GM12878 (cell line): Measurements from ENCODE around the gene ADORA2B.

Source experiments
- CHD2 ChIP-seq: IDR thresholded peaks from 2 replicates; pipeline ENCODE4 v1.6.1; 2011; ENCODE audit warnings: low read depth, low read length, improper control_type of control experiment, borderline replicate concordance
- CTCF ChIP-seq, 3 experiments: IDR thresholded peaks in 2 of 3; conservative IDR thresholded peaks in 1 of 3; 2 replicates each; pipeline ENCODE4 v1.5.1; 2011; ENCODE audit warnings: low read depth in 3 of 3, low read length in 3 of 3, mild to moderate bottlenecking in 3 of 3, control low read depth in 2 of 3, moderate library complexity in 2 of 3, inconsistent platforms in 1 of 3, mixed read lengths in 1 of 3; ENCODE audit not compliant: control insufficient read depth in 2 of 3, insufficient read depth in 1 of 3; ENCODE audit errors: extremely low read depth in 1 of 3
- EP300 ChIP-seq, 2 experiments: fragments of 150-350 bp in 1 of 2; IDR thresholded peaks; 2 replicates each; pipeline ENCODE4 v1.6.1; 2011 to 2012; ENCODE audit warnings: low read depth in 2 of 2, low read length in 2 of 2, borderline replicate concordance in 1 of 2, improper control_type of control experiment in 1 of 2, inconsistent platforms in 1 of 2; ENCODE audit not compliant: control insufficient read depth in 1 of 2
- EZH2 ChIP-seq: IDR thresholded peaks from 2 replicates; pipeline ENCODE4 v1.6.1; 2012; ENCODE audit warnings: low read depth, mild to moderate bottlenecking, control low read depth, inconsistent platforms, low read length, borderline replicate concordance; ENCODE audit not compliant: control insufficient read depth
- NFIC ChIP-seq: IDR thresholded peaks from 2 replicates; pipeline ENCODE4 v1.6.1; 2012; ENCODE audit warnings: low read depth, mild to moderate bottlenecking, inconsistent platforms, low read length, moderate library complexity
- PBX3 ChIP-seq: IDR thresholded peaks from 2 replicates; pipeline ENCODE4 v1.6.1; 2011; ENCODE audit warnings: mild to moderate bottlenecking, low read depth, low read length, moderate library complexity; ENCODE audit not compliant: insufficient replicate concordance
- POU2F2 ChIP-seq: IDR thresholded peaks from 3 replicates; pipeline ENCODE4 v1.6.1; 2011; ENCODE audit warnings: low read depth, mild to moderate bottlenecking, low read length, borderline replicate concordance
- RBBP5 ChIP-seq: fragments of 200-600 bp; sonication (generic); conservative IDR thresholded peaks from 2 replicates; pipeline ENCODE4 v1.6.1; 2016
- SIN3A ChIP-seq: IDR thresholded peaks from 2 replicates; pipeline ENCODE4 v1.6.1; 2012; ENCODE audit warnings: low read depth, low read length, improper control_type of control experiment
- SMC3 ChIP-seq: IDR thresholded peaks from 2 replicates; pipeline ENCODE4 v1.6.1; 2011; ENCODE audit warnings: low read length, improper control_type of control experiment, borderline replicate concordance
- TARDBP ChIP-seq: IDR thresholded peaks from 2 replicates; pipeline ENCODE4 v1.6.1; 2016; ENCODE audit warnings: borderline replicate concordance
- ZNF274 ChIP-seq: IDR thresholded peaks from one replicate; pipeline ENCODE4 v1.8.0; 2011; ENCODE audit not compliant: insufficient read length, insufficient read depth
- ZNF592 ChIP-seq: fragments of 450-650 bp; IDR thresholded peaks from 2 replicates; pipeline ENCODE4 v1.6.1; 2017; ENCODE audit warnings: mild to moderate bottlenecking, moderate library complexity

GRCh38 chr17:15944759-15945526 is at the start of gene ADORA2B:
- TF ChIP-seq SMC3 (peak; percentile 28; the same call in 1 of the 2 replicates), EP300 (IDR thresholded peaks at IDR 0.05; ENCODE audit: borderline replicate concordance in 1 of 2, control insufficient read depth in 1 of 2, low read depth in 2 of 2, low read length in 2 of 2) (no peak), EZH2 (no peak), PBX3 (peak; percentile 89), NFIC (no peak), CTCF (IDR thresholded peaks at IDR 0.05 in 2 of 3, conservative IDR thresholded peaks at IDR 0.05 in 1 of 3; ENCODE audit: control insufficient read depth in 2 of 3, extremely low read depth in 1 of 3, insufficient read depth in 1 of 3, low read depth in 3 of 3, low read length in 3 of 3) (peak; percentile 22 to 53 (median 49); a peak in 4 of 6 replicates), RBBP5 (no peak), CHD2 (no peak), POU2F2 (no peak), TARDBP (no peak), SIN3A (no peak), ZNF592 (peak; percentile 47; the same call in 1 of the 2 replicates), ZNF274 (no peak)
